HL-60 (cell line): ENCODE data around the gene TLE7.

Source experiments
- DNase-seq, 2 experiments: peaks; one replicate each; pipeline ENCODE4 v3.0.0-alpha.2; 2010 to 2020; ENCODE audit warnings: low read depth in 1 of 2, low spot score in 1 of 2
- H3K27ac ChIP-seq: fragments of 250-450 bp; sonication (Bioruptor Pico); replicated peaks from 2 replicates; pipeline ENCODE4 v1.5.1; 2020; ENCODE audit warnings: mild to moderate bottlenecking, moderate library complexity
- H3K27me3 ChIP-seq: fragments of 250-450 bp; sonication (Bioruptor Pico); 2 replicates; pipeline ENCODE4 v1.5.1; 2021; ENCODE audit warnings: mild to moderate bottlenecking, moderate library complexity; ENCODE audit not compliant: insufficient read depth, poor library complexity, severe bottlenecking
- H3K4me3 ChIP-seq: replicated peaks from 2 replicates; pipeline ENCODE4 v1.5.1; 2011; ENCODE audit warnings: mild to moderate bottlenecking, control low read depth, low read length; ENCODE audit not compliant: insufficient read depth
- CTCF ChIP-seq: IDR thresholded peaks from one replicate; pipeline ENCODE4 v1.5.1; 2011; ENCODE audit warnings: low read length, control low read depth, inconsistent platforms; ENCODE audit not compliant: insufficient read depth
- GABPA ChIP-seq: IDR thresholded peaks from 2 replicates; pipeline ENCODE4 v1.6.1; 2012; ENCODE audit warnings: low read depth
- POLR2AphosphoS5 ChIP-seq: IDR thresholded peaks from 2 replicates; pipeline ENCODE4 v1.6.1; 2012; ENCODE audit warnings: low read depth
- REST ChIP-seq: IDR thresholded peaks from 2 replicates; pipeline ENCODE4 v1.6.1; 2012; ENCODE audit warnings: low read depth; ENCODE audit not compliant: insufficient replicate concordance
- SPI1 ChIP-seq: IDR thresholded peaks from 2 replicates; pipeline ENCODE4 v1.6.1; 2012; ENCODE audit warnings: low read depth, mild to moderate bottlenecking, borderline replicate concordance

Gene TLE7

DNA sequence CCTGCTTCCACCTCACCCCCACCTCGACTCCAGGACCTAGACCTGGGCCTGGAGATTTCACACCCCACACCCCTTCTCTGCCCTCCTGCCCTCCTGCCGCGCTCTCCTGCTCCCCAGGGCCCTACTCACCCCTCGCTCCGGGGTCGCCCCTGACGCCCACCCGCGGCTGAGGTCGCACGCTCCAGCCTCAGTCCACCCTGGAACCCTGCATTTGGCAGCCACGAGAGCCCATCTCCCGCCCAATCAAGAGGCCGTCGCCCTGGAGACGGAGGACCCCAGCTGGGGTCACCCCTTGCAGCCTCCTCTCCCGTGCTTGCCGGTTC, 16.1 kb downstream of the TLE7 start:
- no peak overlapping the region for H3K4me3 ChIP-seq
- no peak for DNase-seq
- TF ChIP-seq GABPA: no peak
- no peak for TF ChIP-seq REST
- no peak for TF ChIP-seq CTCF
- TF ChIP-seq POLR2AphosphoS5: no peak
- H3K27me3 ChIP-seq: peaks cover 21% of the 10 kb centered on the region
- H3K27ac ChIP-seq: no peak overlapping the region

DNA sequence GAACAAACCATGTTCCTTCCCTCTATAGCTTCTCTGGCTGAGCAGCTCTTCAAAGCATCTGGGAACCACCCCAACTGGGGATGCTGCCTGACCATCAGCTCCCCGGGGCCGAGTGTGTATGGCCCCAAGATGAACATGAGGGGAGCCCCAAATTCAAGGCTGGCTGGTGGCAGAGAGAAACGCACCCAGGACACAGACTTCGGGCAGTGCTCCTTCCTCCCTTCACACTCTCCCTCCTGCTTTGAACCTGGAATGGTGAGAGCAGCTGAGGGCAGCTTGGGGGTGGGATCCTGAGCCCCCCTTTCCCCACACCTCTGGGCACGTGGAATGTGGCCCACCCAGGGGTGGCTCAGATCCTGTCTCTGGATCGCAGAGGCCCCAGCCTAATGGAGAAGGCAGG, 17.2 kb downstream of the TLE7 start:
- DNase-seq: no peak
- TF ChIP-seq REST: no peak
- no peak for TF ChIP-seq CTCF
- TF ChIP-seq POLR2AphosphoS5: no peak
- no peak for TF ChIP-seq SPI1
- no peak for TF ChIP-seq GABPA
- Histone ChIP-seq H3K4me3 (no peak overlapping the region), H3K27me3 (peaks cover 21% of the 10 kb centered on the region), H3K27ac (no peak overlapping the region)

DNA sequence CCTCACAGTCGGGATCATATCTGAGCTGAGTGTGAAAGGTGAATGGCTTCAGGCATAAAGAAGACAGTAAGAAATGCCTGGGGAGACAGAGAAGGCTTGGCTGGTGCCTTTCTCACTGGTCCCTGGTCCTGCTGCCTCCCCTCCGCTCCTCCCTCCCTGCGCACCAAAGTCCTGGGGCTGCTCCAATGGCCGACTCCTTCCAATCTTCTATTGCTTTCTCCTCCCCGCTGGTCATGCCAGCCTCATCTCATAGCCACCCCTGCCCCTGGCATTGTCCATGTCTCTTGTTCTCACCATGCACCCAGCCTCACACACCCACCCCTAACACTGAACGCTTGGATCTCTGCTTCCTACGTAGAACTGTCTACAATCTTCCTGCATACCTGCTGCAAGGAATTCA, 18.0 kb downstream of the TLE7 start:
- TF ChIP-seq SPI1: no peak
- no peak overlapping the region for H3K27ac ChIP-seq
- DNase-seq: no peak
- H3K27me3 ChIP-seq: peaks cover 21% of the 10 kb centered on the region
- no peak overlapping the region for H3K4me3 ChIP-seq

DNA sequence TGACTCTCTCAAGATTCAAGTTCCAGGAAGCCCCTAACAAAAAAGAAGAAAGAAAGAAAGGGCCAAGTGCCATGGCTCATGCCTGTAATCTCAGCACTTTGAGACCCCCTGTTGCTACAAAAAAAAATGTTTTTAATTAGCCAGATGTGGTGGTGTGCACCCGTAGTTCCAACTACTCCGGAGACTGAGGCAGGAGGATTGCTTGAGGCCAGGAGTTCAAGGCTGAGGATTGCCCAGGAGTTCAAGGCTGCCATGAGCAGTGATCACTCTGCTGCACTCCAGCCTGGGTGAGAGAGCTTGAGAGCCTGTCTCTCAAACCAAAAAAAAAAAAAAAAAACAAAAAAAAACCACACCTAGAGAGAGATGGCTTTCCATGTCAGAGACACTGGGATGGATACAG, 18.8 kb downstream of the TLE7 start:
- Histone ChIP-seq H3K27ac (no peak overlapping the region), H3K27me3 (peaks cover 21% of the 10 kb centered on the region), H3K4me3 (no peak overlapping the region)
- TF ChIP-seq POLR2AphosphoS5 (no peak), GABPA (no peak), CTCF (no peak), SPI1 (no peak), REST (no peak)
- DNase-seq: no peak
